Measurements from ENCODE around the gene TMEM132D. TPM values are rescaled to one million over a fixed set of nuclear protein-coding genes. Genes with fewer than 3 reads are reported as not detected.

TMEM132D gene
- total RNA-seq, 2 donors from 2014 or later: 0.05 TPM; not detected in 1

DNA sequence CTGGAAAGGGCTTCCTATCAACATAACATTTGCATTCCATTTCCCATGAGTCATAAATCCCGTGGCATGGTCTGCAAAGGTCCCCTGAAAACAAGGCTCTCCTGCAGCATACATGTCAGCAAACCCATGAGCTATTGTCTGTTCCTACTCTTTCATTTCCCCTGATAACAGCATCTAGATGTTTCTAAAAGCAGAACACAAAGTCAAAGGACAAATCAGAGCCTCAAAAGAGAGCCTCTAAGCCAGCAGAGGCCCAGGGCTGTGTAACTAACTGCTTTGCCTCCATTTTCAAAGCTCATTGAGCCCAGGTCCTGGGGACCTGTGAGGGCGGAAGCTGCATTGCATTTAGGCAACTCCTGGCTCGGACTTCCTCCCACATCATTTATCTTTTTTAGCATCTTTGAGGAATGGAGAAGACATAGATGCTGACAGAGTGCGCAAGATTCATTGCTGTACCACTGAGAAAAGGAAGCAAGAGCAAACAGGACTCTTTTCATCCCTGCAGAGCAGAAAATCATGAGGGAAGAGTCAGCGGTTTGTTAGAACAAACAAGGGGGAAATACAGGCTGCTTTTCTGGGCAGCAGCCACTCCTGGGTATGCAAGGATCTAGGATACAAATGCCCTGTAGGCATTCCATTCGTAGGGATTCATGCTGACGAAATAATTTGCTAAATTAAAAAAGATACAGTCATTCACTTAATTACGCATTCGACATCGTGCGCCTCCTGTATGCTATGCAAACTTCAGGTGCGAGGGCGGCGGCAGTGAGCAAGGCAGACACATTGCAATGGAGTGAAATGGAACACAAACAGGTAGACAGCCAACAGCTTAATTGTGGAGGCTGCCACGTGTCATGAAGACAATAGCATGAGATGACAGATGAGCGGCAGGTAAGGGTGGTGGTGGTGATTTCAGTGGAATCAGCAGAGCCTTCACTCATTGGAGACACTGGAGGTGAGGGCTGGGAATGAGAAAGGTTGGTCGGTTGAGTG lies 131.0 kb downstream of the TMEM132D start:
- intact Hi-C loops (cut with DNase I): no loop called here
- ATAC-seq (no peak), DNase-seq (no peak)

DNA sequence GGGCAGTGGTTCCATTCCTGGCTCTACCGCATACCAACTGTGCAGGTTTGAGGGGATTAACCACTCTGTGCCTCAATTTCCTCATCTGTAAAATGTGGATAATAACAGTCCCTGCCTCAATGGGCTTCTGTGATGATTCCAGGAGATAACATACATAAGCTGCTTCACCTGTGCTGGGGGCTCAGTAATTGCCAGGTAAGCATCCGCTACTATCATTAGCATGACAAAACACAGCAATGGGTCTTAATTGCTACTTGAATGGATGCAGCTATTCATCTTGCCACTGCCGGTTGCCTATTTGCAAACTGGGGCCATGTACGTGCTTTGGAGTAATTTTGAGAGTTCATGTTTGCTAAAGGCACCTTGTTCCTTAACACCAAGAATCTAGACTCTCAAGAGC lies 132.6 kb downstream of the TMEM132D start:
- no peak for DNase-seq
- no peak for ATAC-seq
- intact Hi-C loops (cut with DNase I): no loop called here

DNA sequence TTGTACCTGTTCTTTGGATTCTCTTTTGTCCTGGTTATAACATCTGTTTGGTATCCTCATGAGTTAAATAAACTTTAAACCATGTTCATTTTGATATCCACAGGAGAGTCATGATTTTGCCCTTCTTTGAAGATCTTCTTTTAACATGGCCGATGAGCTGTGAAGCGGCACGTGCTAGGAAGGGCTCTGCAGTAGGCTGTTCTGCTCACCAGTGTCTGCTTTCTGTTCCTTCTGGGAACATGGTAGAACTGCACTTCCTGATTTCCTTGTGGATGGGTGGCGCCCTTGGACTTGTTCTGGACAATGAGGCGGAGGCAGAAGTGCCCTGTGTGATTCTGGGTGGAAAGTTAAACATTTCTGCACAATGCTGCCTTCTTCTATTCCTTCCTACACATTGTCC lies 138.1 kb downstream of the TMEM132D start:
- ATAC-seq (no peak), DNase-seq (no peak)
- intact Hi-C loops (cut with DNase I): no loop called here

DNA sequence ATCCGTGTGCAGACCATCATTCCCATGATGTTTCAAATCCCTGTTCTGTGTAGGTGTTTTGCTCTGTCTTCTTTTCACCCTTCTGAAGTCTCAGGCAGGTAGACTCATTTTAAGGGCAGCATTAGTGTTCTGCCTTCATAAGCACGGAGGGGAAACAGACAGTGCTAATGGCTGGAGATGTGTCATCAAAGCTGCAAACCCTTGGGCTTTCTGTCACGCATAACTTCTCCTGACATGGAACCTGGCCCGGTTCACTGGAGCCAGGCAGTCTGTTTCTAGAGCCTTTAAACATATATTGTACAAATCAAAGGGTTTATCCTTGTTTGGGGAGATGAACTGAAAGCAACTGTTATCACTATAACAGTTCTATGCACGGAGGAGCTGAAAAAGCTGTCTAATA lies 141.4 kb downstream of the TMEM132D start:
- ATAC-seq (no peak), DNase-seq (no peak)
- intact Hi-C loops (cut with DNase I): no loop called here

GRCh38 chr12:129753586-129753985 lies 150.2 kb downstream of the TMEM132D start:
- DNase-seq (no peak), ATAC-seq (no peak)
- intact Hi-C loops (cut with DNase I): no loop called here

GRCh38 chr12:129750421-129750820 lies 153.4 kb downstream of the TMEM132D start:
- no peak for ATAC-seq
- intact Hi-C loops (cut with DNase I): no loop called here
- no peak for DNase-seq

DNA sequence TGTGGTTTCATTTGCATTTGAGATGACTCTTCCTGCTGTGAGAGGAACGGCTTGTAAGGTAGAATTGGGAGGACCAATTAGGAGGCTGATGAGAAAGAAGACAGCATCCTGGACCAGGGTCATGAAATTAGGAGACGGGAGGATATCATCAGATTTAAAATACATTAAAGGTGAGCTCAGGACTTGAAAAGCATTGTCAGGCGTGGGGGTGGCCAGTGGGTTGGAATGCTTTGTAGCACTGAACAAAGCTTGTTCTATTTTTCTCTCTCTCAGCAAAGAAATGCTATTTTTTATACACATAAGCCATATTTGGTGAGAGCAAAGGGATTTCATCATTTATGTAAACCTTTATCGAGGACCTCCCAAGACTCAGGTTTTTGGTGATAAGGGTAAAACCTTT lies 157.5 kb downstream of the TMEM132D start:
- intact Hi-C loops (cut with DNase I): no loop called here
- DNase-seq: no peak
- ATAC-seq: no peak

GRCh38 chr12:129729170-129729569 lies 174.7 kb downstream of the TMEM132D start:
- intact Hi-C loops (cut with DNase I): no loop called here
- no peak for ATAC-seq
- no peak for DNase-seq

DNA sequence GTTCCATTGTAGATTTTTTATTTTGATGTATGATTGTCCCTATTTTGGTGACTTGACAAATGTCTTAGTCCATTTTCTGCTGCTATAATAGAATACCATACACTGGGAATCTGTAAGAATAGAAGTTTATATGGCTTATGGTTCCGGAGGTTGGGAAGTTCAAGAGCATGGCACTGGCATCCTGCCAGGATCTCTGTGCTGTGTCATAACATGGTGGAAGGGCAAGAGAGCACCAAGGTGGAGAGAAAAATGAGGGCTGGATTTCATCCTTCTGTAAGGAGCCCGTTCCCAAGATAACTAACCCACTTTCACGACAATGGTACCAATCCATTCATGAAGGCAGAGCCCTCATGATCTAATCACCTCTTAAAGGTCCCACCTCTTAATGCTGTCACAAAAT lies 176.7 kb downstream of the TMEM132D start:
- ATAC-seq (no peak), DNase-seq (no peak)
- intact Hi-C loops (cut with DNase I): no loop called here

DNA sequence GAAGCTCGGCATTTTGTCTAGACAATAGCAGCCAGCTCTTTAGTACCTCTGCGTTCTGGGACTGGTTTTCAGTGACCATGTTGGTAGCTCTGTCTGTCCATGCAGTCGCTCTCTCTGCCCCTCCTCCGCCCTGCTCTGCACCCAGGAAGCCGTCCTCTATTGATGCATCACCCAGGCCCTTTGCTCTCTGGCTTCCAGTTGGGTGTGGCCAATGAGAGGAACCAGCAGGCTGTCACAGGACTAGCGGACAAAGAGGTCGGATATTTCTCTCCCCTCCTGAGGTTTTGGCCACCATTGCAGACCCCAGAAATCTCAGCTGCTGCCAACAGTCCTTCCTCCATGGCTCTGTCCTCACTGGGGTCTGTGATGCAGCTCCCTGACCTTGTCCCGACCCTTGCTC lies 180.6 kb downstream of the TMEM132D start:
- DNase-seq (no peak), ATAC-seq (no peak)
- intact Hi-C loops (cut with DNase I): no loop called here

- no peak for DNase-seq
- no peak for ATAC-seq
- intact Hi-C loops (cut with DNase I): no loop called here
Measured at GRCh38 chr12:129720618-129721017, 183.2 kb downstream of the TMEM132D start.

- DNase-seq (no peak), ATAC-seq (no peak)
- intact Hi-C loops (cut with DNase I): no loop called here
Measured at GRCh38 chr12:129719416-129719815, 184.4 kb downstream of the TMEM132D start.

DNA sequence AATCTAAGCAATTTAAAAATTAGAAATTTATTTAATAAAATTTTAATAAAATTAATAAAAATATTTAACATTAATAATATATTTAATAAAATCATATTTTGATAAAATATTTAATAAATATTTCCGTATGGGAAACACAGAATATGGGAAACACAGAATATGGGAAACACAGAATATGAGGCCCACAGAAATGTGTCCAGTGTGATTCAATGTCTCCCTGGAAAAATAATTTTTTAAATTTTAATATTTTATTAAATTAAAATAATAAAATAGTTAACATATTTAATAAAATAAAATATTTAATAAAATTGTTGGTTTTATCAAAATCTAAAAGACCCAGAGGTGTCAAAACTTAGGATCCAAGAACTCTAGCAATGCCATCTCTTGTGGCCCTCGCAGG lies 186.4 kb downstream of the TMEM132D start:
- intact Hi-C loops (cut with DNase I): no loop called here
- DNase-seq (no peak), ATAC-seq (no peak)

DNA sequence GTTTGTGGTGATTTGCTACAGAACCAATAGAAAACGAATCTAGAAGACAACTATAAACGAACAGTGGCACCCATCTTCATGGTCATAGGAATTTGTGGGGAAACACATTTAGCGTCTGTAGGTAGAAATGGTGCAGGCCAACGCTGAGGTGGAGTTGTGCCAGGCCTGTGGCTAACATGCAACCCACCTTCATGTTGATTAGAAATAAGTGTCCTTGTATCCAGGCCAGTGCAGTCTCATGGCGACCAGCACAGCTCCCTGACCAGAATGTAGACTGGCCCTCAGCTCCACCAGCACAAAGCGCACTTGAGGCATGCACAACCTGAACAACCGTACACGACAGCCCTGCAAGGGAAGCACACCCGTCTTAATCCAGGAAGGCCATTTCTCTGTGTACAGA lies 187.0 kb downstream of the TMEM132D start:
- no peak for DNase-seq

DNA sequence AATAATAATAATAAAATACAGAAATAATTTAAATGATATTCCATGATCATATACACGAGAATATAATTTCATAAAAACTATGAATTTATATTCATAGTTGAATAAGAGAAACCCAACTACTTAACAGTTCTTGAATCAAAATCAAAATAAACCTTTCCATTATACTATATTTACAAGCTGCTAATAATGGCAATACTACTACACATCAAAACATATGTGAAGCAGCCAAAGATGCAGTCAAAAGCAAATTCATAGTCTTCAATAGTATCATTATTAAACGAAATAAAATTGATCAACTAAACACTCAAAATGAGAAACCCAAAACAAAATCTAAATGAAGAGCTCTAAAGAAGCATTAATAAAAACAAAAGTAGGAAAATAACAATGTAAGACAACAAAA lies 197.1 kb downstream of the TMEM132D start:
- no peak for DNase-seq

More for the DNA sequence above, 187.0 kb downstream of the TMEM132D start:
- ATAC-seq: no peak
- intact Hi-C loops (cut with DNase I): no loop called here

GRCh38 chr12:129704232-129704830 lies 199.5 kb downstream of the TMEM132D start:
- intact Hi-C loops (cut with DNase I): no loop called here
- no peak for DNase-seq
- ATAC-seq: no peak

More for the DNA sequence above, 197.1 kb downstream of the TMEM132D start:
- ATAC-seq: no peak
- intact Hi-C loops (cut with DNase I): no loop called here

DNA sequence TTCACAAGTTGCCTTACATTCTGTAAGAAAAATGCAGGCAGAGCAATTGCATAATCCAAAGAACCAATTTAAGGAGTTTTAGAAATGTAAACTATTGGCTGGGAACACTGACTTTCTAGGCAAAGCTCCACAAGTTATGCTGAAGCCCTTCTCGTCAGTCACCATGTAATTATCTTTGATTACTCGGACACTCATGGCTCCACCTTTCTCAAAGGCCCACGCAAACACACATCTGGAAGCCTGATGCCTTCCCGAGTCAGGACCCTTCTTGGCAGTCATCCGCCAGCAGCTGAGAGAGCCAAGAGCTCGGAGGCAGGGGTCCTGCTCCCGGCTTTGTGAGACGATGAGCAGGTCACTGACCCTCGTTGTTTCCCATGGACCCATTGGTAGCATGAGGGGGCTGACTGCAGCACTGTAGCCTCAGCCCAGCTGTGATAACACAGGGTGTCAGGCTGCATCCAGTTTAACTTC lies 202.2 kb downstream of the TMEM132D start:
- DNase-seq (no peak), ATAC-seq (no peak)
- intact Hi-C loops (cut with DNase I): no loop called here

- ATAC-seq (no peak), DNase-seq (no peak)
- intact Hi-C loops (cut with DNase I): no loop called here
Measured at GRCh38 chr12:129700036-129700435, 203.8 kb downstream of the TMEM132D start.

- DNase-seq: no peak
- ATAC-seq: no peak
- intact Hi-C loops (cut with DNase I): no loop called here
Measured at GRCh38 chr12:129696926-129697325, 206.9 kb downstream of the TMEM132D start.

GRCh38 chr12:129696405-129696804 lies 207.4 kb downstream of the TMEM132D start:
- no peak for DNase-seq
- ATAC-seq: no peak
- intact Hi-C loops (cut with DNase I): no loop called here

- DNase-seq (no peak), ATAC-seq (no peak)
- intact Hi-C loops (cut with DNase I): no loop called here
Measured at GRCh38 chr12:129693731-129694130, 210.1 kb downstream of the TMEM132D start.
